BJ (cell line): ENCODE data around the gene LUZP2. TPM values are rescaled to one million over a fixed set of nuclear protein-coding genes. Genes with fewer than 3 reads are reported as not detected.

Source experiments
- CTCF ChIA-PET: fragments of 350-600 bp; formaldehyde crosslinking; extraction: SDS; loops from one replicate; lab custom pipeline; 2021; ENCODE audit warnings: antibody characterized with exemption, inconsistent platforms; lab: Yijun Ruan, JAX
- POLR2A ChIA-PET: fragments of 300-600 bp; sonication (Branson Sonifier 250); formaldehyde crosslinking; extraction: SDS; loops from one replicate; lab custom pipeline; 2021; ENCODE audit warnings: antibody characterized with exemption; lab: Charles Lee
- DNase-seq: peaks from one replicate; pipeline ENCODE4 v3.0.0-alpha.2; 2011; ENCODE audit warnings: low read depth
- H3K27me3 ChIP-seq: 2 replicates; pipeline ENCODE4 v1.6.0; 2011; ENCODE audit warnings: low read length; ENCODE audit not compliant: control insufficient read depth, insufficient read depth
- H3K36me3 ChIP-seq: 2 replicates; pipeline ENCODE4 v1.5.1; 2011; ENCODE audit warnings: low read length; ENCODE audit not compliant: control insufficient read depth, insufficient read depth
- H3K4me3 ChIP-seq: 2 replicates; pipeline ENCODE4 v1.5.1; 2011; ENCODE audit warnings: low read depth, mild to moderate bottlenecking, control low read depth, low read length
- polyA plus RNA-seq: library from polyadenylated mRNA; depleted of rRNA; stranded (reverse); fragments of >200 nt; gene quantifications from 2 replicates; pipeline ENCODE4 v1.2.3, GENCODE V29; 2011
- TF ChIP-seq, protein P1 (sequence below): IDR thresholded peaks from 2 replicates; pipeline ENCODE4 v1.5.1; 2011; ENCODE audit warnings: low read depth, mild to moderate bottlenecking, control low read depth, inconsistent platforms, low read length, moderate library complexity; ENCODE audit not compliant: insufficient read depth

The LUZP2 gene
- polyA plus RNA-seq, 1 experiment: 0.05 TPM

- POLR2A ChIA-PET: no interaction called here
- CTCF ChIA-PET: no interaction called here
- Histone ChIP-seq H3K4me3 (no peak overlapping the region), H3K36me3 (no peaks in the 10 kb centered on the region), H3K27me3 (no peaks in the 10 kb centered on the region)
- DNase-seq: no peak
- TF ChIP-seq, protein P1, sequence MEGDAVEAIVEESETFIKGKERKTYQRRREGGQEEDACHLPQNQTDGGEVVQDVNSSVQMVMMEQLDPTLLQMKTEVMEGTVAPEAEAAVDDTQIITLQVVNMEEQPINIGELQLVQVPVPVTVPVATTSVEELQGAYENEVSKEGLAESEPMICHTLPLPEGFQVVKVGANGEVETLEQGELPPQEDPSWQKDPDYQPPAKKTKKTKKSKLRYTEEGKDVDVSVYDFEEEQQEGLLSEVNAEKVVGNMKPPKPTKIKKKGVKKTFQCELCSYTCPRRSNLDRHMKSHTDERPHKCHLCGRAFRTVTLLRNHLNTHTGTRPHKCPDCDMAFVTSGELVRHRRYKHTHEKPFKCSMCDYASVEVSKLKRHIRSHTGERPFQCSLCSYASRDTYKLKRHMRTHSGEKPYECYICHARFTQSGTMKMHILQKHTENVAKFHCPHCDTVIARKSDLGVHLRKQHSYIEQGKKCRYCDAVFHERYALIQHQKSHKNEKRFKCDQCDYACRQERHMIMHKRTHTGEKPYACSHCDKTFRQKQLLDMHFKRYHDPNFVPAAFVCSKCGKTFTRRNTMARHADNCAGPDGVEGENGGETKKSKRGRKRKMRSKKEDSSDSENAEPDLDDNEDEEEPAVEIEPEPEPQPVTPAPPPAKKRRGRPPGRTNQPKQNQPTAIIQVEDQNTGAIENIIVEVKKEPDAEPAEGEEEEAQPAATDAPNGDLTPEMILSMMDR: no peak
These were observed 399.4 kb downstream of the LUZP2 start for GRCh38 chr11:24896118-24896835.

DNA sequence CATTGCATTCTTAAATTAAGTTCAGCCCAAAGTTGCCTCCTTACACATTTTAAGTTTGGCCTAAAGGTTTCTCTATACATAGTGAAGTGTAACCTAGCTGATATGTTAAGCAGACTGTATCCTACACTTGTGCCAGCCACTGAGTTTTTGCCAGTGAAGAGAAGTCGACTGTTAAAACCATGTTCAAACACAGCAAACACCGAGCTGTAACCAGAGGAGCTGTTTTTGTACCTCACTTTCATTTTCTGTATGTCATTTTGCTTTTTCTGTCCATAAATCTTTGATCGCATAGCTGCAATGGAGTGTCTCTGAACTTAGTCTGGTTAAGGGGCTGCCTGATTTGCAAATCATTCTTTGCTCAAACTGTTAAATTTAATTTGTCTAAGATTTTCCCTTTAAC lies 403.7 kb downstream of the LUZP2 start:
- ChIA-PET CTCF (no interaction called here), POLR2A (no interaction called here)
- DNase-seq: no peak
- Histone ChIP-seq H3K4me3 (no peak overlapping the region), H3K27me3 (no peaks in the 10 kb centered on the region), H3K36me3 (no peaks in the 10 kb centered on the region)
- TF ChIP-seq, protein P1: no peak

- POLR2A ChIA-PET: no interaction called here
- H3K4me3 ChIP-seq: no peak overlapping the region
- TF ChIP-seq, protein P1: no peak
- no peak for DNase-seq
- no peaks in the 10 kb centered on the region for H3K36me3 ChIP-seq
- CTCF ChIA-PET: no interaction called here
- no peaks in the 10 kb centered on the region for H3K27me3 ChIP-seq
These were observed 404.2 kb downstream of the LUZP2 start for GRCh38 chr11:24900960-24901549.

- ChIA-PET CTCF (no interaction called here), POLR2A (no interaction called here)
- TF ChIP-seq, protein P1: no peak
- H3K4me3 ChIP-seq: no peak overlapping the region
- DNase-seq: no peak
- H3K36me3 ChIP-seq: no peaks in the 10 kb centered on the region
- no peaks in the 10 kb centered on the region for H3K27me3 ChIP-seq
These were observed 406.7 kb downstream of the LUZP2 start for GRCh38 chr11:24903555-24903954.

DNA sequence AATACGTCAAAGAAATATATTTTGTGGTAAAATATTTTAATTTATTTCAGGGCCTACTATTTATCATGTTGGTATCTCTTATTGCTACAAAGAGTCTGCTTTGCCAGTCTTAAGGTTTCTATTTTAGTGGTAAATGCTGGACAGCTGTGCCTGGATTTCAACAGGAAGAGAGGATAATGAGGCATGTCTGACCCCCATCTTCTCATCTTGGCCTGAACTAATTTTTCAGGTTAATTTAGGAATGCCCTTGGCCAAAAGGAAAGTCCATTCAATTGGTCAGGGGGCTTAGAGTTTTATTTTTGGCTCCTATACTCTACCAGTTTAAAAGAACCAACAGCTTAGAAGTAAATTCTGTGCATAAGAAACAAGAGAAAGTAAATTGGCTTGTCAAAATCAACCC lies 428.2 kb downstream of the LUZP2 start:
- DNase-seq: no peak
- POLR2A ChIA-PET: no interaction called here
- CTCF ChIA-PET: interaction anchor here (1.5 kb wide), 1 partner anchor 12 kb away, joined by 5 read pairs; no protein-coding TSS in a partner anchor
- TF ChIP-seq, protein P1: no peak
- H3K27me3 ChIP-seq: no peaks in the 10 kb centered on the region
- H3K4me3 ChIP-seq: no peak overlapping the region
- H3K36me3 ChIP-seq: no peaks in the 10 kb centered on the region
